Thyroid gland (tissue), 4 donors: ENCODE data around the gene CXCL17.

Experiments
- POLR2A ChIP-seq, 2 donors: fragments of 450-650 bp; IDR thresholded peaks; one replicate each; pipeline ENCODE4 v1.6.1; 2017; ENCODE audit warnings: antibody characterized with exemption in 2 of 2, mild to moderate bottlenecking in 2 of 2, moderate library complexity in 1 of 2
- TF ChIP-seq, protein P1 (sequence below), 6 experiments: fragments of 200-600 bp in 3 of 6; fragments of 450-650 bp in 3 of 6; sonication (generic) in 3 of 6; IDR thresholded peaks; one replicate each; pipeline ENCODE4 v1.5.1; 2016 to 2019; ENCODE audit warnings: antibody characterized with exemption in 6 of 6, mild to moderate bottlenecking in 2 of 6, inconsistent platforms in 1 of 6, moderate library complexity in 1 of 6

DNA sequence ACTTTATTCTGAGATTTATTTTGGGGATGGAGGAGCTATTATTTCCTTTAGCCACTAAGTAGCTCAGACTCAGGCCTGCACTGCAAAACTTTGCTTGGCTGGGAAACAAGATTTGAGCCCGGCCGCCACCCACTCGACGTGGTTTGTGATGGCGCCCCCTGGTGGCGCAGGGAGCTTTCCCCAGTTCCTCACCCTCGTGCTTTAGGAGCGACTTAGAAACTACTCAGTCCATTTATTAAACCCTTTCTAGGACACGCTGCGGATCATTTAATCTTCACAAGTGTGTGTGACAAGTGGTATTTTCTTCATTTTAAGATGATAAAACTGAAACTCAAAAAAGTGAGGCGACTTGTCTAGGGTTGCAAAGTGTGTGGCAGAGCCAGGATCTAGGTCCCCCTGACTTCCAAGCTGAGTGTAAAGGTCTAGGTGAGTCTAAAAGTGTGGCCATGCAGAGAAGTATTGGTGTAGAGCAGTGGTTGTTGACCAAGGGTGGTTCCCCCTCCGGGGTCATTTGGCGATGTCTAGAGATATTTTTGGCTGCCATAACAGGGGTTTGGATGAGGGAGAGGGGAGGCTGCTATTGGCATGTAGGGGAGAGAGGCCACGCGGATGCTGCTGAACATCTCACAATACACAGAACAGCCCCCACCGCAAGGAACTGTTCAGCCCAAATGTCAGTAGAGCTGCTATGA is 2.2 kb downstream of the CXCL17 start:
- TF ChIP-seq, protein P1, sequence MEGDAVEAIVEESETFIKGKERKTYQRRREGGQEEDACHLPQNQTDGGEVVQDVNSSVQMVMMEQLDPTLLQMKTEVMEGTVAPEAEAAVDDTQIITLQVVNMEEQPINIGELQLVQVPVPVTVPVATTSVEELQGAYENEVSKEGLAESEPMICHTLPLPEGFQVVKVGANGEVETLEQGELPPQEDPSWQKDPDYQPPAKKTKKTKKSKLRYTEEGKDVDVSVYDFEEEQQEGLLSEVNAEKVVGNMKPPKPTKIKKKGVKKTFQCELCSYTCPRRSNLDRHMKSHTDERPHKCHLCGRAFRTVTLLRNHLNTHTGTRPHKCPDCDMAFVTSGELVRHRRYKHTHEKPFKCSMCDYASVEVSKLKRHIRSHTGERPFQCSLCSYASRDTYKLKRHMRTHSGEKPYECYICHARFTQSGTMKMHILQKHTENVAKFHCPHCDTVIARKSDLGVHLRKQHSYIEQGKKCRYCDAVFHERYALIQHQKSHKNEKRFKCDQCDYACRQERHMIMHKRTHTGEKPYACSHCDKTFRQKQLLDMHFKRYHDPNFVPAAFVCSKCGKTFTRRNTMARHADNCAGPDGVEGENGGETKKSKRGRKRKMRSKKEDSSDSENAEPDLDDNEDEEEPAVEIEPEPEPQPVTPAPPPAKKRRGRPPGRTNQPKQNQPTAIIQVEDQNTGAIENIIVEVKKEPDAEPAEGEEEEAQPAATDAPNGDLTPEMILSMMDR (IDR thresholded peaks at IDR 0.05) = peak; percentile 55 to 91 (median 74)
- TF ChIP-seq POLR2A (IDR thresholded peaks at IDR 0.05) = no peak
